Fibroblast of the aortic adventitia (primary cell): Measurements from ENCODE around the gene IRF5. TPM values are rescaled to one million over a fixed set of nuclear protein-coding genes. Genes with fewer than 3 reads are reported as not detected.

ENCODE experiments used
- DNase-seq: peaks from one replicate; pipeline ENCODE4 v3.0.0-alpha.2; 2010; ENCODE audit warnings: low read depth
- H3K4me3 ChIP-seq: 2 replicates; pipeline ENCODE4 v1.5.1; 2011; ENCODE audit warnings: low read depth, mild to moderate bottlenecking, control low read depth, low read length, moderate library complexity
- CTCF ChIP-seq: IDR thresholded peaks from 2 replicates; pipeline ENCODE4 v1.5.1; 2011; ENCODE audit warnings: mild to moderate bottlenecking, low read length, control low read depth, inconsistent platforms; ENCODE audit not compliant: insufficient read depth
- total RNA-seq: library from RNA; depleted of rRNA; stranded (reverse); fragments of >200 nt; gene quantifications from 2 replicates; pipeline ENCODE4 v1.2.3, GENCODE V29; 2012; ENCODE audit warnings: low replicate concordance

IRF5 gene
- total RNA-seq, 1 donor, result not detected

DNA sequence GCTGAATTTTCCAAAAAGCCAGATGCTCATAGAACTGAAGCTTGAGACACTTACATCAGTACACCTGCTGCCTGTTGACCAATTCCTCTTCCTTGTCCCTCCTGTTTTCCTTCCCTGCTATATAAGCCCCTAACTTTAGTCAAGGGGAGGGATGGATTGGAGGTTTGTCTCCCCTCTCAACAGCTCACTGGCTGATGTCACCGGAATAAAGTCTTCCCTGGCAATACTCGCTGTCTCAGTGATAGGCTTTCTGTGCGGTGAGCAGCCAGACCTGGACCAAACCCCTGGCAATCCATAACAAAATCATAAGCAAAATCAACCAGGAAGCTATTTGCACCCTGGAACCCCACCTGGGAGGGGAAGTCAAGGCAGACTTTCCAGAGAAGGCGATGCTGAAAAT, 929 bp upstream of the IRF5 start:
- no peak for TF ChIP-seq CTCF
- DNase-seq, result no peak
- no peak overlapping the region for H3K4me3 ChIP-seq

DNA sequence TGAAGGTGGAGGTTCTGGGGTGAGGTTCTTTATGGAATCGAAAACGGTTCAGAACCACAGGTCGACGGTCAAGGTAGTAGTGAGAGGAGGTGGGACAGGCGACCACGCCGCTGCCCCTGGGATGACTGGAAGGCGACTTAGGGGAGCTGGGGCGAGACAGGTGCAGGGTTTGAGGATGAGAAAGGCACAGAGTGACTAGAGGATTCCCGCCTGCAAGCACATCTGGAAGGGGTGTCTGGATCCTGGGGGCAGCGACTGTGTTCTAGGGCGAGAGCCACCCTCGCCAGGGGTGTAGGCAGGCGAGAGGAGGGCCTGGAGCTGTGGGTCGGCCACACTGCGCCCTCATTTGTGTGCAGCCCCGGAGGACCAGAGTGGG, 468 bp upstream of the IRF5 start:
- TF ChIP-seq CTCF, result no peak
- H3K4me3 ChIP-seq, result no peak overlapping the region
- DNase-seq, result no peak

DNA sequence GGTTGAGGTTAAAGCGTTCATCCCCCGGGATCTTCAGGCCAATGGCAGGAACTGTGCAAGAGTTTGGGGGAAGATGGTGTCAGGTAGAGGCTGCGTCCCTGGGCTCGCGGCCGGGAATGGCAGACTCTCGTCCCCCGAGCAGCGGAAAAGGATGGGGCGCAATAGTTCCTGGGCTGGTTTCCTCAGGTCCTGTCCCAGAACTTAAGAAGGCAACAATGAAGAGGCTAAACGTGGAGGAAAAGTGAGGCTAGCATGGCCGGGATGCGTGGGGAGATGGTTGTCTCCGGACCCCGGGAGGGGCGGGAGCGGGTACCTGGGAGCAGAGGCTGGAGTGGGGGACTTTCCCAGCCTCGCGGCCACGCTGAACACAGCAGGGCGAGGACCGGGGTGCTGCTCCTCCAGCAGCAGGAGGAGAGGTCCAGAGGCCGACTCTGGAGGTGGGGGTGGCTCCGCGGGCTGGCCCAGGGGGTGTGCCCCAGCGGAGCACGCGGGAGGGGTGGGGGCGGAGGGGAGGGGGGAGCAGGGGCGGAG, 882 bp downstream of the IRF5 start:
- H3K4me3 ChIP-seq, result peak overlapping the region; percentile 50
- no peak for TF ChIP-seq CTCF
- no peak for DNase-seq

DNA sequence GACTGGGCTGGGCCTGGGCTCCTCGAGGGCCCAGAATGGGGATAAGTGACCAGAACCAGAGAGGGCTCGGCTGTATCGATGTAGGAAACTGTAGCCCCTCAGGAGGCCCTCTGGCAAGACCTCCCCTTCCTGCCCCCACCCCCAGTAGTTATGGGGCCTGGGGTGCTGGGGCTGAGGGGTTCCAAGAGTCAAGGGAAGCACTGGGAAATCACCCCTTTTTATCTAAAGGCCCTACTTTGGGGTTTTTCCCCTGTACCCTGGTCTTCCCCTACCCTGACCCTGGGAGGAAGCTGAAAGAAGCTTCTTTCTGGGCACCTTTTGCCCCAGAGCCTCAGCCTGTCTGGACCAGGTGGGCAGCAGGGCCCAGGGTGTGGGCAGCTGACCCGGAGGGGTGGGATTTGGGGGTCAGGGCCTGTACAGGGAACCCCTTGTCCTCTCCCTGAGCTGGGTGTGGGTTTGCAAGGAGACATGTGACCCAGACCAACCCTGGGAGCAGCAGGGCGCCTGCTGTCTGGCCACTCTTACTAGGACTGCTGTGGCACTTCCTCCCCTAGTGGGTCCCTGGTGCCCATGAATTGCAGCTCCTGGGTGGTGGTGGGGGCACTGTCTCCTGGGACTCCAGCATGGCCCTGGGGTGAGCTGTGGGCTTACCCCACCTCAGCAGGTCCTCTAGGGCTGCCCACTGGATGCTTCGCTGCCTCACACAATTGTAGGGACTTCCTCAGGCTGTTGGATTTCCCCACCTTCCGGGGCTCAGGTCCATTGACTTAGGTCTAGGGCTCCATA, 1.5 kb downstream of the IRF5 start:
- no peak overlapping the region for H3K4me3 ChIP-seq
- no peak for DNase-seq
- TF ChIP-seq CTCF, result no peak

- no peak for DNase-seq
- no peak for TF ChIP-seq CTCF
- no peak overlapping the region for H3K4me3 ChIP-seq
Measured at GRCh38 chr7:128939861-128940410, 2.2 kb downstream of the IRF5 start.

DNA sequence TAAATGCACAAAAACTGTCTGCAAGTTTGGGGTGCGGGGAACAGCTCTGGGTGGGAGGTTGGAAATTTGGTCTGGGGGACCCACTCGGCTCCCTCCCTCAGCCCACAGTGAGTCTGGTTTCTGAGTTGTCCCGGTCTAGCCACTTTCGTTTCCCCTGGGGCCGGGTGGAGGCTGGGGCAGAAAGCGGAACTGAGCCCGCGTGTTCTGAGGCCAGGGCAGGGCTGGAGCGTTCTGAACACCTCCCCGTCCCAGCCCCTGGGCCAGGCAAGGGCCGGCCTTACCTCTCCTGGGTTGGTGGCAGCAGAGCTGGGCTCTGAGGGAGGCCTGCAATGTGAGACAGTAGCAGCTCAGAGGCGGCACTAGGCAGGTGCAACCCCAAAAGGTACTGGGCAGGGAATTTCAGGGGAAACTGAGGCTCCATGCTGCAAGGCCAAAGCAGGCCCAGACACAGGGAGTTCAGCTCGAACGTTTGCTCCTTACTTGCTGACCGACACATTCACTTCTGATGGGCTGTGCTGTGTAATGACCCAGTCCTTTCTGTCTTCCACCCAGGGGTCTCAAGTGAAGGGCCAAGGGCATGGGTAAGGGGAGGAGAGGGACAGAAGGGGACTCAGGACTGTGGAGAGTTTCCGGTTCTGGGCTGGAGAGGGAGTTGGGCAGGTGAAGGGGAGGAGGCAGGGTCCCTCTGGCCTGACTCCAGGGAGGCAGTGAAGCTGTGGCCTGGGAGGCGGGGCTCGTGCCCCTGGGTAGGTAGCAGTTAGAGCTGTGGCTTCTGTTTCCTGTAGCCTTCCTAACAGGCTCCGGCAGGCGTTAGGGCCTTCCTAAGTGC, 3.0 kb downstream of the IRF5 start:
- no peak for DNase-seq
- no peak overlapping the region for H3K4me3 ChIP-seq
- no peak for TF ChIP-seq CTCF
